SW 1271 (cell line): ENCODE data around the gene ARMC10.
"Not testable (repeated sequence)": the region's sequence is repeated elsewhere in the genome, so short reads cannot be mapped to it uniquely, and the experiment has no call there.

ENCODE experiments used
- DNase-seq, 2 experiments: peaks; one replicate each; lab custom pipeline; 2025; lab: John Stamatoyannopoulos, UW

The ARMC10 gene

GRCh38 chr7:103078226-103078625 is 3.3 kb downstream of the ARMC10 start:
- not testable (repeated sequence) for DNase-seq

- no peak for DNase-seq
Measured at GRCh38 chr7:103079836-103080235, 4.9 kb downstream of the ARMC10 start.

DNA sequence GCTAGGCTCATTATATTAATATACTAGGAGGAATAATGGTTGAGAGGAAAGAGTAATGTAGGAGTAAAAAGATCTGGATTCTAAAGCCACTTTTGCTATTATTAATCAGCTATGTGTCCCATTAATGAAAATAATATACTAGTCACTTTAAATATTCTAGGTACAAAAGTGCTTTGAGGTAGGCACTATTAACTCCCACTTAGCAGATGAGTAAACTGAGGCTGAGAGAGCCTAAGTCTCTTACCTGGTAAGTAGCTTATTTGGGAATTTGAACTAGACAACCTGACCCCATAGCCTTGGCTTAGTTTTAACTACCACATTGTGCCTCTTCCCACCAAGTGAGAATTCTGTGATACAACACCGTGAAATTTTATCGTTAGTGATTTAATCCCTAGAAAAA is 6.0 kb downstream of the ARMC10 start:
- DNase-seq = no peak

DNA sequence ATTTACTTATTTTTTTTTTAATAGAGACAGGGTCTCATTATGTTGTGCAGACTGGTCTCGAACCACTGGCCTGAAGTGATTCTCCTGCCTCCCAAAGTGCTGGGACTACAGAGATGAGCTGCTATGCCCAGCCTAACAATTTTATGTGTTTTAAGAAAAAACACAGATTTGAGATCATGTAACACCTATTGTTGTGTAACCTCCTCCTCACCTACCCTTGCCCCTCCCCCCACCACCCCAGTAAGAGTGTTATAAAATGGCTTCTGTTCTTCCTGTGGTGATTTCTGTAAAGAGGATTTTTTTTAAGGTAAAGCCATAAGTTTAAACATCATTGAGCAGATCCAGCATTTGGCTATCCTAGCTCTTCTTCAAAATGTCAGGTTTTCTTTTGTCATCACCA is 7.6 kb downstream of the ARMC10 start:
- no peak for DNase-seq

DNA sequence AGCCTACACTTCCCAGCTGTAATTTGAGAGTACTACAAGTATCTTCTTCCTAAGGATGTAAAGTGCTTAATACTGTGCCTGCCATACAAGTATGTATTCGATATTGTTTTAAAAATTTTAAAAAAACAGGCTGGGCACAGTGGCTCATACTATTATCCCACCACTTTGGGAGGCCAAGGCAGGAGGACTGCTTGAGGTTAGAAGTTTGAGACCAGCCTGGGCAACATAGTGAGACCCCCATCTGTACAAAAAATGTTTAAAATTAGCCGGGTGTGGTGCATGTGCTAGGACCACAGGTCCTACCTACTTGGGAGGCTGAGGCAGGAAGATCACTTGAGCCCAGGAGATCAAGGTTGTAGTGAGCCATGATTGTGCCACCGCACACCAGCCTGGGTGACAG is 8.3 kb downstream of the ARMC10 start:
- no peak for DNase-seq

DNA sequence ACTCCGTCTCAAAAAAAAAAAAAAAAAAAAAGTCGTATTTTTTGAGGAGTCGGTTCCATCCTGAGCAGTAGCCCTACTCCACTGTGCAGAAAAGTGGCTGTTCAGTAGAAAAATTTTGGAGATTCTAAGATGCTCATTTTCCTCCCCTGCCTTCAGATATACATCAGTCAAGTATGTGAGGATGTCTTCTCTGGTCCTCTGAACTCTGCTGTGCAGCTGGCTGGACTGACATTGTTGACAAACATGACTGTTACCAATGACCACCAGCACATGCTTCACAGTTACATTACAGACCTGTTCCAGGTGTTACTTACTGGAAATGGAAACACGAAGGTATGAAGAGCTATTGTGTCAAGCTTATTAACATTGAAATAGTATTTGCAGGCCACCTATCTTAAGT is 17.4 kb downstream of the ARMC10 start:
- DNase-seq = not testable (repeated sequence)

GRCh38 chr7:103093429-103093828 is 18.5 kb downstream of the ARMC10 start:
- no peak for DNase-seq

DNA sequence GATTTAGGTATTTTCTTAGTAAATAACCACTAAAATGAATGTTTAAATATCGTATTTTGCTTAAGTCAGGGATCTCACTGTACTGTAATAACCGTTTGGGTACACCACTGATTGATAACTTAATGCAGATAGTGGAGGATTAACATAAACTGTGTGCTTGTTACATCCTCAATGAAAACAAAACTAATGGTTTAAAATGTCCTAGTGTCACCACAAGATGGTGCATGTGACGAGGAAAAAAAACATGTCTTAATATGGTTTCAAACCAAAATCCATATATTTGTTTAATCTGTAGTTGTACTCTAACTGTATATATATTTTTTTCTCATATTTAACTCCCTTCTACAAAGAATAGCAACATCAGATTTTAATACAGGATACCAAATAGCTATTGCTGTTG is 19.2 kb downstream of the ARMC10 start:
- no peak for DNase-seq

- DNase-seq = not testable (repeated sequence)
Measured at GRCh38 chr7:103095558-103095957, 20.6 kb downstream of the ARMC10 start.

- DNase-seq = no peak
Measured at GRCh38 chr7:103097041-103097440, 22.1 kb downstream of the ARMC10 start.

DNA sequence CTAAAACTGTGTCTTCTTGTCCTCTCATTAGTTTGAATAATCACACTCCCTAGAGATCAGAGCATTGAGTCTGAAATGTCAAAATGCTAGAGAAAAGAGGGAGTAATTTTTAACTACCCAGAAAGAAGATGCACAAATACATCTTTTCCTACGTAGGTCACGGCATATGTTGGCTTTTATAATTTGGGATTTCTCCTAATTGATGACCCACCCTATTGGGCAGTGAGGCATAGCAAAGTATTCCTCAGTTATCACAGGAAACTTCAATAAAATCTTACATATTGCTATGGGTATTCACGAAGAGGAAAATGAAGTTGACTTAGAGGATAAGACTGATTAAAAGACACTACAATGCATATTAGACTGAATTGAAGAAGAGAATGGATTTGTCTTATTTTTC is 25.4 kb downstream of the ARMC10 start:
- DNase-seq = no peak

- DNase-seq = no peak
Measured at GRCh38 chr7:103101543-103101942, 26.6 kb downstream of the ARMC10 start.

DNA sequence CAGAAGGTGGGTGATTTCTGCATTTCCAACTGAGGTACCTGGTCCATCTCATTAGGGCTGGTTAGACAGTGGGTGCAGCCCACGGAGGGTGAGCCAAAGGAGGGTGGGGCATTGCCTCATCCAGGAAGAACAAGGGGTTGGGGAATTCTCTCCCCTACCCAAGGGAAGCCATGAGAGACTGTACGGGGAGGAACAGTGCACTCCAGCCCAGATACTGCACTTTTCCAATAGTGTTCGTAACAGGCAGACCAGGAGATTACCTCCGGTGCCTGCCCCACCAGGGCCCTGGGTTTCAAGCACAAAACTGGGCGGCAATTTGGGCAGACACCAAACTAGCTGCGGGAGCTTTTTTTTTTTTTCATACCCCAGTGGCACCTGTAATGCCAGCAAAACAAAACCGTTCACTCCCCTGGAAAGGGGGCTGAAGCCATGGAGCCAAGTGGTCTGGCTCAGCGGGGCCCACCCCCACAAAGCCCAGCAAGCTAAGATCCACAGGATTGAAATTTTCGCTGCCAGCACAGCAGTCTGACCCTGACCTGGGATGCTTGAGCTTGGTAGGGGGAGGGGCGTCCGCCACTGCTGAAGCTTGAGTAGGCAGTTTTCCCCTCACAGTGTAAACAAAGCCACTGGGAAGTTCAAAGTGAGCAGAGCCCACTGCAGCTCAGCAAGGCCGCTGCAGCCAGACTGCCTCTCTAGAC is 31.2 kb downstream of the ARMC10 start:
- no peak for DNase-seq

GRCh38 chr7:103106703-103107070 is 31.7 kb downstream of the ARMC10 start:
- not testable (repeated sequence) for DNase-seq

DNA sequence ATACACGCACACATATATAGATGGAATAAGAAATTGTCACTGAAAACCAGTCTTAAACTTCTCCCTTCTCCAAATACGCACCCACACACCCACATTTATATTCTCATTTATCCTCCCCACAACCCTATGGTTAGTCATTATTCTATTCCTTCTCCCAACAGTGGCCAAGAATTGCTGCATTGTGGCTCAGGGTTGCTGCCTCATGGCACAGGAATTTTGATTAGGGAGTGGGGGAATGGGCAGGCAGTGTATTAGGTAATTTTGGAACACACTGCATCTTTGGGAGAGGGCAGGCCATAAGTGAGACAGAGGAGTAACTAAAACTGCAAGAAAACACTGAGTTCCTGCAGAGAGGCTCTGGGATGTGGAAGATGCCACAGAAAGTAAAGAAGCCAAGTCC is 38.2 kb downstream of the ARMC10 start:
- DNase-seq = no peak

DNA sequence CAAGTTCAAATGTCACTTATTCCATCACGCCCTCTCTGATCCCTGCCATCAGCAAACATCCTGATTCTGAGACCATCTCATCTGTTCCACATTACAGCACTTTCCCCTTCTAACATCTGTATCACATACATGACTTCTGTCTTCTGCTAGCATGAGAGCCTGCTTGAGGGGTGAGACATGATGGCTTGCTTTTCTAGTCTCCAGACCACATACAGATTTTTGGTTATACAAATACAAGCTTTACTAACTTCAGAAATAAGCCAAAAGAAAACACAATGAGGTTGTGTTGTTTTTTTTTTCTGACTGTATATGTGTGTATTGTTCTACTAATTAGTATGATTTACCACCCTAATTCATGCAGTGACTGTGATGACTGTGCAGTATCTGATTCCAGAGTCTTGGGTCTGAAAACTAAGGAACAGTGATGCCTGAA is 39.7 kb downstream of the ARMC10 start:
- no peak for DNase-seq

GRCh38 chr7:103115771-103116170 is 40.8 kb downstream of the ARMC10 start:
- no peak for DNase-seq

DNA sequence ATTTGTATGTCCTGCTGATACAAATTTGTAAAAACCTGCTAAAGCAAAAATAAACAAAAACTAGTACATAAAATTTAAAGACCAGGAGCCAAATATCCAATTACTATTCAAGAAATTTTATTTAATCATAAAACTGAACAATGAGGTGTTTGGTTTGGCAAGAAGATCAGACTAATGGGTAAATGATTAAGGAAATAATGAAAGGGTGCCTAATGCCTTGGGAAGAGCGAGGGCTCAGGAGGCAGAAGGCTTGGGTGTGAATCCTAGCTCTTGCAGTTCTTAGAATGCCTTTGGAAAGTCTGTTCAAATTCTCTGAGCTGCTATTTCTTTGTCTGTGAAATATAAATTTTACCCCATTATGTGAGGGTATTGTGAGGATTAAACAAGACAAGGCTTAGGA is 41.6 kb downstream of the ARMC10 start:
- no peak for DNase-seq

DNA sequence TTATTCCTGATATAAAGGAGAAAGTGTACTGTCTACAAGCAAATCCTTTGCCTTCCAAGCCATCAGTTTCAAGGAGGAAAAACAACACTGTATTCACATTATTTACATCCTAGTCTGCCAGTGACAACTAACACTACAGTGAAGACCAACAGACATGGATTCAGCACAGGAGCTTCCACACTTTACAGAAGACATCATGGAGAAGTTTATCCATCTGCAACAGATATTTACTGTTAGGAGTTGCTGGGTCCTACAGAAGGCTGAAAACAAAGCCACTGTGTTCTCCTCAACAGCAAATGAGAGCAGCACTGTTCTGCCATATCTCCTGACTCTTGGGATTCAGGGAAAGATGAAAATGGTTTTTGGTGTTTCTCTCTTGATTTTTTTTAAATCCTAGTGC is 42.1 kb downstream of the ARMC10 start:
- no peak for DNase-seq

- DNase-seq = no peak
Measured at GRCh38 chr7:103117465-103117864, 42.5 kb downstream of the ARMC10 start.

GRCh38 chr7:103119791-103120291 is 44.9 kb downstream of the ARMC10 start:
- DNase-seq = no peak

DNA sequence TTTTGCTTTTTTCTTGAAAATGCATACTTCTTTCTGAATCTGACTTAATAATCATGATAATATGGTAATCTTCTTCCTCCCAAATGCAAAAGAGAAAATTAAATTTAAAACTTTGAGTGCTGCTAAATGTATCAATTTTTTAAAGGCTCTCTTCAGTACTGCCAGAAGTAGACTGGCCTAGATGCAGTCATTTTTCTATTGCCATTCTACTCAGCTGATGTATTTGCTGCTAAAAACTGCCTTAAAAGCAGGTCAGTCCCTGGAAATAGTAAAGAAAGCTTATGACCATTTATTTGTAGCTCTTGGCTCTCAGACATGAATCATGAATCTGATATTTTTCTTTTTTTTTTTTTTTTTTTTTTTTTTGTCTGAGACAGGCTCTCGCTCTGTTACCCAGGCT is 45.4 kb downstream of the ARMC10 start:
- no peak for DNase-seq

DNA sequence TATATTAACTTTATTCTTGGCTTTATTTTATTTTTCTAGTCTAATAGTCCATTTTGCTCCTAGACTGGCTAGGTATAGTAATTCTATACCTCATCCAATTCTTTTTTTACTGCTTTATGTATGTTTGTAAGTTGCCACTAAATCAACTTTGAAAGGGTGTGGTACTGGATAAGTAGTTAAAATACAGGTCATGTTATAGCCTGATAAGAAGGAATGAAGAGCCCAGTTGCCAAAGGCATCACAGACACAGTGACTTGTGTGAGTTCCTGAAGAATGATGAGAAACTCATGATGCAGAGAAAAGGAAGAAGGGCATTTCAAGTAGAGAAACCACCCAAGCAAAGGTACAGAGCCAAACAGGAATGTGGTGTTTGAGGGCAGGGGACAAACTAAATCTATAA is 46.7 kb downstream of the ARMC10 start:
- DNase-seq = no peak

GRCh38 chr7:103123529-103123928 is 48.6 kb downstream of the ARMC10 start:
- no peak for DNase-seq
